ENCODE results near the gene TRAPPC8. TPM values are rescaled to one million over a fixed set of nuclear protein-coding genes. Genes with fewer than 3 reads are reported as not detected.

TRAPPC8 gene
- total and polyA plus RNA-seq, 10 of the 15 experiments (the other 5 are each of a cell fraction or from before 2014, with no cell fraction given) = 13.0 to 75.4 (median 24.8) TPM

GRCh38 chr18:31957728-31958127, 14.8 kb upstream of the TRAPPC8 start (continued):
- no peak for TF ChIP-seq ZBTB40 (IDR thresholded peaks at IDR 0.05; ENCODE audit: borderline replicate concordance)
- TF ChIP-seq MLLT1 (IDR thresholded peaks at IDR 0.05) = no peak
- TF ChIP-seq KAT2A (conservative IDR thresholded peaks at IDR 0.05; ENCODE audit: control insufficient read depth, low read depth, low read length) = no peak

- H3K4me2 ChIP-seq (ENCODE audit: control insufficient read depth, insufficient read depth) = no peak overlapping the region
- H4K20me1 ChIP-seq (ENCODE audit: control insufficient read depth, insufficient read depth) = no peaks in the 10 kb centered on the region
- in situ Hi-C loops (cut with MboI) (no loop called here), intact Hi-C loops (cut with micrococcal nuclease; ENCODE audit: unreplicated experiment) (no loop called here)
- no peak overlapping the region for H3K27ac ChIP-seq (ENCODE audit: control insufficient read depth, insufficient read depth)
- ATAC-seq = no peak
- H3K79me2 ChIP-seq (ENCODE audit: control insufficient read depth, insufficient read depth, low read length) = no peaks in the 10 kb centered on the region
- WGBS (ENCODE audit: insufficient coverage, insufficient replicate concordance, low lambda C conversion rate, missing lambda C conversion rate) = 50% methylated on average over 3 of the region's 3 CpGs
- SMC1A ChIA-PET (ENCODE audit: uncharacterized antibody, unreplicated experiment) = no interaction called here
- RAD21 ChIA-PET (ENCODE audit: unreplicated experiment) = interaction anchor here (0.6 kb wide), 1 partner anchor 108 kb away, joined by 3 read pairs; no protein-coding TSS in a partner anchor
- no peaks in the 10 kb centered on the region for H3K9me3 ChIP-seq (replicated peaks; ENCODE audit: control insufficient read depth, insufficient read depth, low read length)
- FAIRE-seq = no peak
- DNase-seq (ENCODE audit: low read depth, low spot score) = no peak
- H3K4me3 ChIP-seq = no peak overlapping the region
- CTCF ChIA-PET = interaction anchor here (1.0 kb wide), 1 partner anchor 11 kb away, joined by 3 read pairs; the partner anchor contains the start of gene TRAPPC8
- H3K4me1 ChIP-seq (ENCODE audit: control insufficient read depth, insufficient read depth, low read length) = no peaks in the 10 kb centered on the region
- no peaks in the 10 kb centered on the region for H3K27me3 ChIP-seq (replicated peaks in 1 of 2; ENCODE audit: control insufficient read depth in 2 of 2, insufficient read depth in 2 of 2, low read length in 1 of 2)
- no peaks in the 10 kb centered on the region for H3K36me3 ChIP-seq (ENCODE audit: control insufficient read depth in 2 of 2, insufficient read depth in 2 of 2, low read length in 1 of 2)
- no TSS peak for BruUV-seq (replicated peaks)
- no peak overlapping the region for H2AFZ ChIP-seq (ENCODE audit: control insufficient read depth, low read depth, low read length)
- POLR2A ChIA-PET = no interaction called here
- H3K9ac ChIP-seq (ENCODE audit: control insufficient read depth, insufficient read depth, low read length) = no peak overlapping the region
- TF ChIP-seq HCFC1 (IDR thresholded peaks at IDR 0.05; ENCODE audit: low read length) (no peak), SP1 (IDR thresholded peaks at IDR 0.05; ENCODE audit: low read depth, low read length) (no peak), POLR2AphosphoS5 (IDR thresholded peaks at IDR 0.05; ENCODE audit: low read length) (no peak), USF2 (IDR thresholded peaks at IDR 0.05; ENCODE audit: borderline replicate concordance, low read depth, low read length) (no peak), ESRRA (IDR thresholded peaks at IDR 0.05; ENCODE audit: low read length) (no peak), POLR2A (IDR thresholded peaks at IDR 0.05; ENCODE audit: low read depth, low read length) (no peak), BRCA1 (IDR thresholded peaks at IDR 0.05; ENCODE audit: low read depth, low read length) (no peak), GABPA (IDR thresholded peaks at IDR 0.05; ENCODE audit: low read depth) (no peak), PML (IDR thresholded peaks at IDR 0.05; ENCODE audit: low read length) (no peak)
- TF ChIP-seq, protein P1, sequence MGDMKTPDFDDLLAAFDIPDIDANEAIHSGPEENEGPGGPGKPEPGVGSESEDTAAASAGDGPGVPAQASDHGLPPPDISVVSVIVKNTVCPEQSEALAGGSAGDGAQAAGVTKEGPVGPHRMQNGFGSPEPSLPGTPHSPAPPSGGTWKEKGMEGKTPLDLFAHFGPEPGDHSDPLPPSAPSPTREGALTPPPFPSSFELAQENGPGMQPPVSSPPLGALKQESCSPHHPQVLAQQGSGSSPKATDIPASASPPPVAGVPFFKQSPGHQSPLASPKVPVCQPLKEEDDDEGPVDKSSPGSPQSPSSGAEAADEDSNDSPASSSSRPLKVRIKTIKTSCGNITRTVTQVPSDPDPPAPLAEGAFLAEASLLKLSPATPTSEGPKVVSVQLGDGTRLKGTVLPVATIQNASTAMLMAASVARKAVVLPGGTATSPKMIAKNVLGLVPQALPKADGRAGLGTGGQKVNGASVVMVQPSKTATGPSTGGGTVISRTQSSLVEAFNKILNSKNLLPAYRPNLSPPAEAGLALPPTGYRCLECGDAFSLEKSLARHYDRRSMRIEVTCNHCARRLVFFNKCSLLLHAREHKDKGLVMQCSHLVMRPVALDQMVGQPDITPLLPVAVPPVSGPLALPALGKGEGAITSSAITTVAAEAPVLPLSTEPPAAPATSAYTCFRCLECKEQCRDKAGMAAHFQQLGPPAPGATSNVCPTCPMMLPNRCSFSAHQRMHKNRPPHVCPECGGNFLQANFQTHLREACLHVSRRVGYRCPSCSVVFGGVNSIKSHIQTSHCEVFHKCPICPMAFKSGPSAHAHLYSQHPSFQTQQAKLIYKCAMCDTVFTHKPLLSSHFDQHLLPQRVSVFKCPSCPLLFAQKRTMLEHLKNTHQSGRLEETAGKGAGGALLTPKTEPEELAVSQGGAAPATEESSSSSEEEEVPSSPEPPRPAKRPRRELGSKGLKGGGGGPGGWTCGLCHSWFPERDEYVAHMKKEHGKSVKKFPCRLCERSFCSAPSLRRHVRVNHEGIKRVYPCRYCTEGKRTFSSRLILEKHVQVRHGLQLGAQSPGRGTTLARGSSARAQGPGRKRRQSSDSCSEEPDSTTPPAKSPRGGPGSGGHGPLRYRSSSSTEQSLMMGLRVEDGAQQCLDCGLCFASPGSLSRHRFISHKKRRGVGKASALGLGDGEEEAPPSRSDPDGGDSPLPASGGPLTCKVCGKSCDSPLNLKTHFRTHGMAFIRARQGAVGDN (IDR thresholded peaks at IDR 0.05) = no peak
Observed at GRCh38 chr18:31954349-31954748, 11.4 kb upstream of the TRAPPC8 start.
